HEK293 (cell line): ENCODE measurements around the gene KDM4C.

ENCODE experiments used
- CTCF ChIA-PET: fragments of 350-600 bp; formaldehyde crosslinking; extraction: SDS; loops from one replicate; lab custom pipeline; 2021; ENCODE audit warnings: antibody characterized with exemption; lab: Yijun Ruan, JAX
- POLR2A ChIA-PET: fragments of 300-600 bp; formaldehyde crosslinking; extraction: SDS; loops from one replicate; lab custom pipeline; 2020; ENCODE audit warnings: antibody characterized with exemption, inconsistent platforms; lab: Yijun Ruan, JAX
- H3K27ac ChIP-seq: fragments of 200-500 bp; sonication (Bioruptor generic); 2 replicates; pipeline ENCODE4 v1.5.1; 2014; ENCODE audit warnings: low read depth, low read length, control low read depth, inconsistent platforms; ENCODE audit errors: extremely low read depth
- H3K36me3 ChIP-seq, 2 experiments: fragments of 200-500 bp in 1 of 2; sonication (Bioruptor generic) in 1 of 2; 1 replicate in 1 of 2; 2 replicates in 1 of 2; pipeline ENCODE4 v1.5.1; 2014 to 2017; ENCODE audit warnings: inconsistent platforms in 2 of 2, low read length in 2 of 2; ENCODE audit not compliant: control insufficient read depth in 2 of 2, insufficient read depth in 1 of 2
- H3K4me1 ChIP-seq: fragments of 200-500 bp; sonication (Bioruptor generic); 2 replicates; pipeline ENCODE4 v1.5.1; 2014; ENCODE audit warnings: mild to moderate bottlenecking, low read length, inconsistent platforms; ENCODE audit not compliant: control insufficient read depth, insufficient read depth
- H3K4me3 ChIP-seq: 2 replicates; pipeline ENCODE4 v1.5.1; 2011; ENCODE audit warnings: low read depth, mild to moderate bottlenecking, control low read depth, low read length, moderate library complexity
- H3K9me3 ChIP-seq: fragments of 200-500 bp; sonication (Bioruptor generic); 2 replicates; pipeline ENCODE4 v1.5.1; 2014; ENCODE audit warnings: low read depth, low read length, inconsistent platforms; ENCODE audit not compliant: control insufficient read depth, insufficient read depth
- GLI4 ChIP-seq: fragments of 450-650 bp; formaldehyde crosslinking; IDR thresholded peaks from 2 replicates; pipeline ENCODE4 v1.5.1; 2016; ENCODE audit warnings: missing biosample characterization, missing genetic modification characterization
- OSR2 ChIP-seq: fragments of 450-650 bp; formaldehyde crosslinking; IDR thresholded peaks from 2 replicates; pipeline ENCODE4 v1.5.1; 2016; ENCODE audit warnings: missing biosample characterization, missing genetic modification characterization
- SALL2 ChIP-seq: fragments of 450-650 bp; formaldehyde crosslinking; IDR thresholded peaks from 2 replicates; pipeline ENCODE4 v1.5.0; 2017; ENCODE audit warnings: missing biosample characterization, mild to moderate bottlenecking, missing genetic modification characterization, borderline replicate concordance
- ZBTB17 ChIP-seq: fragments of 450-650 bp; formaldehyde crosslinking; IDR thresholded peaks from 2 replicates; pipeline ENCODE4 v1.5.1; 2016; ENCODE audit warnings: missing biosample characterization, missing genetic modification characterization
- ZNF132 ChIP-seq: fragments of 450-650 bp; formaldehyde crosslinking; IDR thresholded peaks from 2 replicates; pipeline ENCODE4 v1.5.1; 2017; ENCODE audit warnings: missing biosample characterization, missing genetic modification characterization, borderline replicate concordance
- ZNF157 ChIP-seq: fragments of 450-650 bp; formaldehyde crosslinking; IDR thresholded peaks from 2 replicates; pipeline ENCODE4 v1.5.1; 2016; ENCODE audit warnings: missing biosample characterization, missing genetic modification characterization
- ZNF174 ChIP-seq: fragments of 450-650 bp; formaldehyde crosslinking; IDR thresholded peaks from 2 replicates; pipeline ENCODE4 v1.5.0; 2017; ENCODE audit warnings: missing biosample characterization, mild to moderate bottlenecking, missing genetic modification characterization
- ZNF292 ChIP-seq: fragments of 450-650 bp; formaldehyde crosslinking; IDR thresholded peaks from 2 replicates; pipeline ENCODE4 v1.5.1; 2016; ENCODE audit warnings: low read depth, missing biosample characterization, missing genetic modification characterization, borderline replicate concordance
- ZNF521 ChIP-seq: fragments of 450-650 bp; formaldehyde crosslinking; IDR thresholded peaks from 2 replicates; pipeline ENCODE4 v1.5.1; 2017; ENCODE audit warnings: missing biosample characterization, mild to moderate bottlenecking, missing genetic modification characterization
- ZNF560 ChIP-seq: fragments of 450-650 bp; formaldehyde crosslinking; IDR thresholded peaks from 2 replicates; pipeline ENCODE4 v1.5.1; 2017; ENCODE audit warnings: missing biosample characterization, missing genetic modification characterization, borderline replicate concordance
- TF ChIP-seq, protein P1 (sequence below): fragments of 450-650 bp; formaldehyde crosslinking; optimal IDR thresholded peaks from 2 replicates; pipeline ENCODE3; 2016; ENCODE audit warnings: missing biosample characterization, mild to moderate bottlenecking, missing genetic modification characterization
- TF ChIP-seq, protein P2 (sequence below): fragments of 450-650 bp; formaldehyde crosslinking; IDR thresholded peaks from 2 replicates; pipeline ENCODE4 v1.5.1; 2016; ENCODE audit warnings: missing biosample characterization, missing genetic modification characterization
- TF ChIP-seq, protein P3 (sequence below): IDR thresholded peaks from 2 replicates; pipeline ENCODE4 v1.6.1; 2011; ENCODE audit warnings: mild to moderate bottlenecking, low read depth, low read length, borderline replicate concordance
- TF ChIP-seq, protein P4 (sequence below): fragments of 450-650 bp; formaldehyde crosslinking; IDR thresholded peaks from 2 replicates; pipeline ENCODE4; 2016; ENCODE audit warnings: missing biosample characterization, missing genetic modification characterization

KDM4C gene

DNA sequence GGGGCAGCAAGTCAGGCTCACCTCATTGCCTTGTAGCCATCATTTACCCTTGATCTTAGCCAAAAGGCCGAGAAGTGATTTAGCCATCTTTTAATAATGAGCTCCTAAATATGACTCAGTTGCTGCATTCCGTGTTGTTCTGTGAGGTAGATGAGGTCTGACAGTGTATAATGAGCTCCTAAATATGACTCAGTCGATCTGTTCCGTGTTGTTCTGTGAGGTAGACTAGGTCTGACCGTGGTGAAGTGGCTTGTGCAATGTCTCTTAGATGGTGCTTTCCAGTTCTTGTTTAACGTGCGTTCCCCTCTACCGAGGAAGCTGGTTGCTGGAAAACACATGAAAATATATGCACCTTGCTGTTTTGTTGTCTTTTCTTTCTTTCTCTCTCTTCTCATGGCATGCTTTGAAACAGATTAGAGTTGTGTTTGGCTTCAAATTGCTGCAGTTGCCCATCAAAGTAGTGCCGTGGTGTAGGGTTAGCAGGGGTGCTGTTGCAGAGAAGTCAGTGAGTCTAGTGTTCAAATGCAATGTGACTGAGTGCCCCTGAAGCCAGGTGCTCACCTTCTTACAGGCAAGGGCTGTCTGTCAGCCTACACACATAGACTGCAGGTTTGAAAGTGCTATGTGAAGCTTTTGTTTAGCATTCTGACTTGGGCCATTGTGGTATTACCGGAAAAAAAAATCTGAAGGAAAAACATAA is 118.6 kb downstream of the KDM4C start:
- no peak overlapping the region for H3K4me3 ChIP-seq
- POLR2A ChIA-PET = interaction anchor here (0.6 kb wide), 1 partner anchor 1188 kb away, joined by 8 read pairs; no protein-coding TSS in a partner anchor

DNA sequence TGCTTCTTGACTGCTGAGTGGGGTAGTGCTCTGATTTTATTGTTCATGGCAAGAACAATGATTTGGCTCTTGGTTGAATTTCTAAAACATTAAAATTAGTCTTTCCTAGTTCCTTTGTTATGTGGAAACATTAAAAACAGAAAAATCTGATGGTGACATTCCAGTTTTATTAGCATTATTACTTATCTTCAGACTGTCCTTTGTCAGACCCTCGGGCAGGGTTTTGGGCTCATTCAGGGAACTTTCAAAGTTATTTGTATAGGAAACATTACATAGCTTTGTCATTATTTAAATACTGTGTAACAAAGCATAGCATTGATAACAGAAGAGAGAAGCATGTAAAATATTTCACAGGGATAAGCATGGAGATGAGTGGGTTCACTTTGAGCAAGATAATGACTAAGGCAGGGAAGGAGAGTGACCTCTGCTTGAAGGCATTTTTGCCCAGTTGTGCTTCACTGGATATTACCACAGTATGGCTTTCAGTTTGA is 119.9 kb downstream of the KDM4C start:
- ChIA-PET CTCF (no interaction called here), POLR2A (no interaction called here)
- no peaks in the 10 kb centered on the region for H3K9me3 ChIP-seq
- TF ChIP-seq, protein P1, sequence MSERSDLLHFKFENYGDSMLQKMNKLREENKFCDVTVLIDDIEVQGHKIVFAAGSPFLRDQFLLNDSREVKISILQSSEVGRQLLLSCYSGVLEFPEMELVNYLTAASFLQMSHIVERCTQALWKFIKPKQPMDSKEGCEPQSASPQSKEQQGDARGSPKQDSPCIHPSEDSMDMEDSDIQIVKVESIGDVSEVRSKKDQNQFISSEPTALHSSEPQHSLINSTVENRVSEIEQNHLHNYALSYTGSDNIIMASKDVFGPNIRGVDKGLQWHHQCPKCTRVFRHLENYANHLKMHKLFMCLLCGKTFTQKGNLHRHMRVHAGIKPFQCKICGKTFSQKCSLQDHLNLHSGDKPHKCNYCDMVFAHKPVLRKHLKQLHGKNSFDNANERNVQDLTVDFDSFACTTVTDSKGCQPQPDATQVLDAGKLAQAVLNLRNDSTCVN (tag by site-specific recombination) = no peak
- TF ChIP-seq ZNF132 (tag by site-specific recombination) = no peak
- no peak overlapping the region for H3K27ac ChIP-seq
- no peak overlapping the region for H3K4me3 ChIP-seq
- H3K36me3 ChIP-seq = no peaks in the 10 kb centered on the region
- H3K4me1 ChIP-seq = no peaks in the 10 kb centered on the region

More for the DNA sequence above, 118.6 kb downstream of the KDM4C start:
- TF ChIP-seq, protein P2, sequence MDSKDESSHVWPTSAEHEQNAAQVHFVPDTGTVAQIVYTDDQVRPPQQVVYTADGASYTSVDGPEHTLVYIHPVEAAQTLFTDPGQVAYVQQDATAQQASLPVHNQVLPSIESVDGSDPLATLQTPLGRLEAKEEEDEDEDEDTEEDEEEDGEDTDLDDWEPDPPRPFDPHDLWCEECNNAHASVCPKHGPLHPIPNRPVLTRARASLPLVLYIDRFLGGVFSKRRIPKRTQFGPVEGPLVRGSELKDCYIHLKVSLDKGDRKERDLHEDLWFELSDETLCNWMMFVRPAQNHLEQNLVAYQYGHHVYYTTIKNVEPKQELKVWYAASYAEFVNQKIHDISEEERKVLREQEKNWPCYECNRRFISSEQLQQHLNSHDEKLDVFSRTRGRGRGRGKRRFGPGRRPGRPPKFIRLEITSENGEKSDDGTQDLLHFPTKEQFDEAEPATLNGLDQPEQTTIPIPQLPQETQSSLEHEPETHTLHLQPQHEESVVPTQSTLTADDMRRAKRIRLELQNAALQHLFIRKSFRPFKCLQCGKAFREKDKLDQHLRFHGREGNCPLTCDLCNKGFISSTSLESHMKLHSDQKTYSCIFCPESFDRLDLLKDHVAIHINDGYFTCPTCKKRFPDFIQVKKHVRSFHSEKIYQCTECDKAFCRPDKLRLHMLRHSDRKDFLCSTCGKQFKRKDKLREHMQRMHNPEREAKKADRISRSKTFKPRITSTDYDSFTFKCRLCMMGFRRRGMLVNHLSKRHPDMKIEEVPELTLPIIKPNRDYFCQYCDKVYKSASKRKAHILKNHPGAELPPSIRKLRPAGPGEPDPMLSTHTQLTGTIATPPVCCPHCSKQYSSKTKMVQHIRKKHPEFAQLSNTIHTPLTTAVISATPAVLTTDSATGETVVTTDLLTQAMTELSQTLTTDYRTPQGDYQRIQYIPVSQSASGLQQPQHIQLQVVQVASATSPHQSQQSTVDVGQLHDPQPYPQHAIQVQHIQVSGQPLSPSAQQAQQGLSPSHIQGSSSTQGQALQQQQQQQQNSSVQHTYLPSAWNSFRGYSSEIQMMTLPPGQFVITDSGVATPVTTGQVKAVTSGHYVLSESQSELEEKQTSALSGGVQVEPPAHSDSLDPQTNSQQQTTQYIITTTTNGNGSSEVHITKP (tag by site-specific recombination) = no peak
- TF ChIP-seq, protein P3, sequence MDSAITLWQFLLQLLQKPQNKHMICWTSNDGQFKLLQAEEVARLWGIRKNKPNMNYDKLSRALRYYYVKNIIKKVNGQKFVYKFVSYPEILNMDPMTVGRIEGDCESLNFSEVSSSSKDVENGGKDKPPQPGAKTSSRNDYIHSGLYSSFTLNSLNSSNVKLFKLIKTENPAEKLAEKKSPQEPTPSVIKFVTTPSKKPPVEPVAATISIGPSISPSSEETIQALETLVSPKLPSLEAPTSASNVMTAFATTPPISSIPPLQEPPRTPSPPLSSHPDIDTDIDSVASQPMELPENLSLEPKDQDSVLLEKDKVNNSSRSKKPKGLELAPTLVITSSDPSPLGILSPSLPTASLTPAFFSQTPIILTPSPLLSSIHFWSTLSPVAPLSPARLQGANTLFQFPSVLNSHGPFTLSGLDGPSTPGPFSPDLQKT = no peak
- TF ChIP-seq ZNF560 (tag by site-specific recombination) (no peak), ZNF174 (tag by site-specific recombination) (no peak), GLI4 (tag by site-specific recombination) (no peak), ZNF292 (tag by site-specific recombination) (no peak), ZNF157 (tag by site-specific recombination) (no peak), ZBTB17 (tag by site-specific recombination) (no peak), OSR2 (tag by site-specific recombination) (no peak), SALL2 (tag by site-specific recombination) (no peak), ZNF521 (tag by site-specific recombination) (no peak)
- TF ChIP-seq, protein P4, sequence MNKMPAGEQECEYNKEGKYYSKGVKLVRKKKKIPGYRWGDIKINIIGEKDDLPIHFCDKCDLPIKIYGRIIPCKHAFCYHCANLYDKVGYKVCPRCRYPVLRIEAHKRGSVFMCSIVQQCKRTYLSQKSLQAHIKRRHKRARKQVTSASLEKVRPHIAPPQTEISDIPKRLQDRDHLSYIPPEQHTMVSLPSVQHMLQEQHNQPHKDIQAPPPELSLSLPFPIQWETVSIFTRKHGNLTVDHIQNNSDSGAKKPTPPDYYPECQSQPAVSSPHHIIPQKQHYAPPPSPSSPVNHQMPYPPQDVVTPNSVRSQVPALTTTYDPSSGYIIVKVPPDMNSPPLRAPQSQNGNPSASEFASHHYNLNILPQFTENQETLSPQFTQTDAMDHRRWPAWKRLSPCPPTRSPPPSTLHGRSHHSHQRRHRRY = no peak
- Histone ChIP-seq H3K4me1 (no peaks in the 10 kb centered on the region), H3K27ac (no peak overlapping the region), H3K36me3 (no peaks in the 10 kb centered on the region), H3K9me3 (no peaks in the 10 kb centered on the region)
- CTCF ChIA-PET = interaction anchor here (0.6 kb wide), 1 partner anchor 17 kb away, joined by 3 read pairs; no protein-coding TSS in a partner anchor
